KG1 (cell line): ENCODE measurements around the gene SCUBE3.
A peak's percentile ranks its signal among the peaks of the same experiment; 100 is the strongest.

ENCODE experiments used
- DNase-seq: peaks from one replicate; lab custom pipeline; 2025; lab: John Stamatoyannopoulos, UW

Gene SCUBE3

DNA sequence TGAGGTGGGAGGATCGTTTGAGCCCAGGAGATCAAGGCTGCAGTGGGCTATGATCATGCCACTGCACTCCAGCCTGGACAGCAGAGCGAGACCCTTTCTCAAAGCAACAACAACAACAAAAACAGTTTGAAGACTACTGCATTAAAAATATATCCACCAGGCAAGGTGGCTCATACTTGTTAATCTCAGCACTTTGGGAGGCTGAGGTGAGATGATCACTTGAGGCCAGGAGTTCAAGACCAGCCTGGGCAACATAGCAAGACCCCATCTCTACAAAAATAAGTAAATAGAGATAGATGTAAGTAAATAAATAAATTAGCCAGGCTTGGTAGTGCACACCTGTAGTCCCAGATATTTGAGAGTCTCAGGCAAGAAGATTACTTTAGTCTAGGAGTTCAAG, 58.2 kb downstream of the SCUBE3 start:
- DNase-seq = no peak

DNA sequence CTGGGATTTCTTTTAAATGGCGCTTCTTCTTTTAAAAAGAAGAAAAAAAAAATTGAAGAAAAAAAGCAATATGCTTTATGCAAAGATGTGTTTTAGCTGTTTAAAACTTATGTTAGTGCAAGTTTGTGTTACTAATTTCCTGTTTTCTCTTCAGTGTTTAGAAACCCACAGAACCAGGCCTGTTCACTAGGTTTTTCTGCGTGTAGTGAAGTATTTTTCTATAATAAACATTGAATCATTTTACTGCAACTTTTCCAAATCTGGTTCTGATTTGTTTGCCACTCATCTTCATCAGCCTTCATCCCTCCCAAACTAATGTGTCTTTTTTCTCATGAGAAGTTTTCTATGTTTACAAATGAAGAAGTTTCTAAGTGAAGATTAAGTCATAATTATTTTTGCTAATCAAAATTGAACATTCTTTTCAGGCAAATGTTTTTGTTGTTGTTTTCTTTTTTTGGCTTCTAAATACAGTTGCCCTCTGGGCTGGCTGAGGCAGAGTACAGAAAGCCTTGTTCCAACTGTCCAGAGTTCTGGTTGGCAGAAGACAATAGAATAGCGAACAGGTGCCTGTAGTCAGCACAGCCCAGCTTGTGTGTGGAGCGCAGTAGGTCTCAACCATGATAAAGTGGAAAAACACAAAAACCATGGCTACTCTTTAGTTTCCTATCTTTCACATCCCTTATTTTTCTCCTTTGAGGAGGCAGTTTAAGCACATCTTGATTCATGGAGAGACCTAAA, 60.2 kb downstream of the SCUBE3 start:
- DNase-seq = no peak

DNA sequence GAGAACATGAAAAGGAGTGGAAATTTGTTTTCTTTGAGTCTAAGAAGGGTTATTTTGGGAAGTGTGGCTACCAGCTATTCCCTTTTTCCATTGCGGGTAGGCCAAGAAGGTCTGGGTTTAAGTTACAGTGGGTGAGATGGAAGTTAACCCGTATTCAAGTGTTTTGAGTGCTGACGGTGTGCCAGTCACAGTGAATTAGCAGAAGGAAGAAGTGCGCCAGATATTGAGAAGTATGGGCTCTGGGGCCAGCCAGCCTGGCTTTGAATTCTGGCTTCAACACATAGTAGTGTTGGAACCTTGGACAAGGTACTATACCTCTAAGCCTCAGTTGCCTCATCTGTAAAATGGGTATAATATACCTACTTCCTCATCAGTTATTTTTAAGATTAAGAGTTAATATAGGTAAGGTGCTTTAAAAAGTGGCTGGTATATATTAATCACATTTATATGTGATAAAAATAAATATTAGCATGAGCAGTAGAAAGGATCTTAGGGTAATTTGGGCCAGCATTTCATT, 62.0 kb downstream of the SCUBE3 start:
- no peak for DNase-seq

DNA sequence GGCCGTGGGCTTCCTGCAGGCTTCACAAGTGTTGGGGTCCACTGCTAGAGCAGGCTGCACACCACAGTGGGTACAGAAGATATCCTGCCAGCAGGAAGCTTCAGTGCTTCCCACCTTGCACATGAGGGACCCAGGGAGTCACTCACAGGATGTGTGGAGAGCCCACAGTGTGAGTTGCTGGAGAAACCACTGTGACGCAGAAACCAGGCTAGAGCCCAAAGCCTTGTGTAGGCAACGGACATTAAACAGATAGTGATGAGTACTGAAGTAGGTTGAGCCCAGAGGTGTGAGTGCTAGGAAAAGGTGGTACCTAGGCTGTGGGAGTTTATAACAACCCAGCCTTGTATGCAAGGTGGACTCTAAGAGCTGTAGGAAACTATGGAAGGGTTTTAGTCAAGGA, 65.0 kb downstream of the SCUBE3 start:
- no peak for DNase-seq

DNA sequence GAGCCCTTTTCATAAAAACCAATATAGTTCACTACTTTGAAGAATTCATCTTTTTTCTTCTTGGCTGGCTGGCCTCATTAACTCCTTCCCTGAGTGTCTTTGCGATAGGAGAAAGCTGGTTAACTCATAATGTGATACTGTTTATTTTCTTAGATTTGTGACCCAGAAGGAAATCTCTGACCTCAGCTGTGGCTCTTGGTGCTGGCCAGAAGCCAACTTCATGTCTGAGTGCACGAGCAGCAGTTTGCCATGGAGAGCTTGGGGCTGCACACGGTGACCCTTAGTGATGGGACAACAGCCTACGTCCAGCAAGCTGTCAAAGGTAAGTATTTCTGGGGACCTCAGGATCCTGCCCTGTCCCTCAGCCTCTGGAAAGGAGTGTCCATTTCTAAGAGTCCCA, 67.1 kb downstream of the SCUBE3 start:
- no peak for DNase-seq

DNA sequence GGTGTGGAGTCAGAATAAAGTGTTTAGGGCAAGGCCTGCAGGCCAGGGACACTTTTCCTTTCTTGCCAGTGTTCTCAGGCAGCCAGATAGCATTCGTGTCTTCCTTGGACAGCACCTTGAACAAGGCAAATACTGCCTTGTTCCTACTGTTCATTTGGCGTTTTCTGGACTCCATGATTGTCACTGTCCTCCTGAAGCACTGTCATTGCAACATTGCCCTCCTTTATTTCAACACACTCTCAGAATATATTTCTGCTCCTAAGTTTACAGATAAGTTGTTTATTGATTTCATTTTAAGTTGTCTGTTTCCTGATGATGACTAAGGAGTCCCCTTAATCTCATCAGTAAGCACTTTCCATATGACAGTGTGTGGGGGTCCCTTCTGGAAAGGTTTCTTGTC, 68.7 kb downstream of the SCUBE3 start:
- no peak for DNase-seq

DNA sequence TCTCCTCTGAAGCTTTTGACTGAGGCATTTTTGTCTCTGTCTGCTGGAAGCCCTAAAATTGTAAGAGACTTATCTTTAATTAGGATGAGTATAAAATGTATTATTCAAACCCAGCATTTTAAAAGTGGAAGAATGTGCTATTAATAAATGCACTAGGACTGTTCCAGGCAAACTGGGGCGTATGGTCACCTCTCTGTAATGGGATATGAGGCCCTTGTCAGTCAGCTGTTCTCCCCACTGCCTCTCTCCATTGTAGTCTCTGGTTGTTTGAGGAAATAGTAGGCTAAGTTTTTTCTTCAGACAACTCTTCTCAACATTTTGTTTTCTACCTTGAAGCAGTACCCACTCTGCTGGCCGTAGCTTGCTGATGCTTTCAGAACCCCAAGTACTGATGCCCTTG, 69.6 kb downstream of the SCUBE3 start:
- no peak for DNase-seq

DNA sequence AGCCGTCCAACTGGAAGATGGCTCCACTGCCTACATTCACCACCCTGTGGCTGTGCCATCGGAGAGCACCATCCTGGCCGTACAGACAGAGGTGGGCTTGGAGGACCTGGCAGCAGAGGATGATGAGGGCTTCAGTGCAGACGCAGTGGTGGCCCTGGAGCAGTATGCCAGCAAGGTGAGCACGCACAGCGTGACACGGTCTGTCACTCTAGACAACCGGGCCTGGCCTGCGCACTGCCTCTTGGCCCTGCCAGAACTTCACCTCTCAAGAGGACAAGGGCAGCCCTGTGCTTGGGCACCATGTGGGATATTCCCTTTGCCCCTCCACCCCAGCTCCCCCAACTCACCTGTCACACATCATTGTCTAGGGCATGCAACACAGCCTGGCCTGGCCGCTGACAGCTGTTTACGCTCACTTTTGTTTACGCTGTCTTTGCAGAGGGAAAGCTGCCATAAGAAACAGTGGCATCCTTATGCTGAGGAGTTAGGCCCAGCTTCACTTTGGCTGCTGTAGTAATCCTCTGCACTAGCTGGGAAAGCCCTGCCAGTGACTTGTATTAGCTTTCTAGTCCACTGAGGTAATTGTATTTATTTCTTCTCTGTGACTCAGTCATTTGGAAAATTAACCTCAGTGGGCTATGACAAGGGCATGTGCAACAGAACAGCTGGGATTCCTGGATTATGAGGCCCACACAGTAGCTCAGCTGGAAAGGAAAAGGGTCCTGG, 74.1 kb downstream of the SCUBE3 start:
- no peak for DNase-seq

DNA sequence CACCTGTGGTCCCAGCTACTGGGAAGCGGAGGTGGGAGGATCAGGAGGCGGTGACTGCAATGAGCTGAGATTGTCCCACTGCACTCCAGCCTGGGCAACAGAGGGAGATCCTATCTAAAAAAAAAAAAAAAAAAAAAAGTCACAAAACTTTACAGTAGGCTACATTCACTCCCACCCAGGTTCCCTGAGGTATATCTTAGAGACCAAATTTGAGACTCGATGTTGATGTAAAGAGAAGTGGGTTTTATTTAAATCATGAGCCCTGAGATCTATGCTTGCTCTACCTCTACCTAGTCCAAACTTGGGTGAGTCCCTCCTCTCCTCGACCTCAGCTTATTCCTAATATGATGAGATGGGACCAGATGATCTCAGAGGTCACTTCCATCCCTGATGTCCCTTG, 75.1 kb downstream of the SCUBE3 start:
- no peak for DNase-seq

DNA sequence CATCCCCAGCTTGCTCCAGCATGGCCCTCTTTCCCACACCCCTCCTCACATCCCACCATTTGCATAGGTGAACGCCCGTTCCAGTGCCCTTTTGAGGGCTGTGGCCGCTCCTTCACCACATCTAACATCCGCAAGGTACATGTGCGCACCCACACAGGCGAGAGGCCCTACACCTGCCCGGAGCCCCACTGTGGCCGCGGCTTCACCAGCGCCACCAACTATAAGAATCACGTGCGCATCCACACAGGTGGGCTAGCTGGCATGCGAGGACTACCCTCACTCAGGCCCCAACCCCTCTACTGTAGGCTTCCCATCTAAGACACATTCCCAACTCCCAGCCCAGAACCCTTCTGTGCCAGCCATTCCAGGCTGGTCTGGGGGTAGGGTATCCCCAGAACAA, 77.7 kb downstream of the SCUBE3 start:
- DNase-seq = no peak

DNA sequence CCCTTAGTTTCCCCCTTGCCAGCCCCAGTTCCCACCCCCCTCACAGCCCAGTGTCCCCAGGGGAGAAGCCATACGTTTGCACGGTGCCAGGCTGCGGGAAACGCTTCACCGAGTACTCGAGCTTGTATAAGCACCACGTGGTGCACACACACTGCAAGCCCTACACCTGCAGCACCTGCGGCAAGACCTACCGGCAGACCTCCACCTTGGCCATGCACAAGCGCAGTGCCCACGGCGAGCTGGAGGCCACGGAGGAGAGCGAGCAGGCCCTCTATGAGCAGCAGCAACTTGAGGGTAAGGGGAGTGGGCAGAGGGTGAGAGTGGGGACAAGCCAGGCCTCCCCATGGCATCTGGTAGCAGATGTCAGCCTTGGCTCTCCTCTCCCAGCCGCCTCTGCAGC, 78.7 kb downstream of the SCUBE3 start:
- DNase-seq = no peak

DNA sequence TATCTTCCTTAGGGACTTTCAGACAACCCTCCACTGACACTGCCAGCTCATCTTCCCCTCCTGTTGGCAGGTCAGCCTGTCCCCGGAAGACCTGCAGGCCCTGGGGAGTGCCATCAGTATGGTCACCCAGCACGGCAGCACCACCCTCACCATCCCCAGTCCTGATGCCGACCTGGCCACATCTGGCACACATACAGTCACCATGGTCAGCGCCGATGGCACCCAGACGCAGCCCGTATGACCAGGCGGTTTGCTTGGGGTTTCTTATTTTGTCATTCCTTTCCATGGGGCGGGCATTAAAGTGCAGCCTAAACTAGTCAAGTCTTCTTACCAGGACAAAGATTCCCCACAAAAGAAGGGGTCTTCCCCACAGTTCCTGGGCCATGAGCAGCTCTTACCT, 79.9 kb downstream of the SCUBE3 start:
- DNase-seq = no peak

DNA sequence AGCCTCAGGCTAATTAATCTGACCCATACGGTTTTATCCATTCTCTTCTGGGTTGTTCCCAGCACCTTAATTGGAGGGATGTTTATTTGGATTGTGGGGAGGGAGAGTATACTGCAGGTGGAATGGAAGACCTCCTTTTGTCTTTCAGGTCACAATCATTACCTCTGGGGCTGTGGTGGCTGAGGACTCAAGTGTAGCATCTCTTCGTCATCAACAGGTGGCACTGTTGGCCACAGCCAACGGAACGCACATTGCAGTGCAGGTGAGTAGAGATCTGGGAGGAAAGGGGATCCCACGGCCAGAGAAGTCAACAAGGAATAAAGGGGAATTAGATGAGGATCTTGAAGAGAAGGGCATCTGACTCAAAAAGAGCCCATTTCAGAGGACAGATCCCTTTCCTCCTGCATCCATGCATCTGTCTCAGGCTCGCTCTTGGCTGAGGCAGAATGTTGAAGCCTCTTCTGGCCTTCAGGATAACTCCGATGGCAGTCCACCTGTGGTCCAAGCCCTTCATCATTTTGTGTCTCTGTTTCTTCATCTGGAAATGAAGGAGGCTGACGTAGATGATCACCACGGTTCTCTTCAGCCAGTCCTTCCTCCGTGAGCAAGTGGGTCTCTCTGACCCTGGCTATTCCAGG, 80.7 kb downstream of the SCUBE3 start:
- no peak for DNase-seq

DNA sequence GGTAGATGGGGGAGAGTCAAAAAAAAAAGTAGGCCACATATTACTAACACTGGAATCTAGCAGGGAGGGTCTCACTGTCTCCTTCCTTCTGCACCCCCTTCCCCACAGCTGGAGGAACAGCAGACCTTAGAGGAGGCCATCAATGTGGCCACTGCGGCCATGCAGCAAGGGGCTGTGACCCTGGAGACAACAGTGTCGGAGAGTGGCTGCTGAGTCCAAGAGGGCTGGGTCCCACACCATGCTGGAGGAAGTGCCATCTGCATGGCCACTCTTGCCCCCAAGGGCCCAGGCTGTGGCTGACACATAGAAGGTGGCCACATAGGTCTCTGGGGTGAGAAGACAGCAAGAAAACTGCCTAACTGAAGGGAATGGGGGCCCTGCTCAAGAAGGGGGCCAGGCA, 81.3 kb downstream of the SCUBE3 start:
- DNase-seq = no peak

DNA sequence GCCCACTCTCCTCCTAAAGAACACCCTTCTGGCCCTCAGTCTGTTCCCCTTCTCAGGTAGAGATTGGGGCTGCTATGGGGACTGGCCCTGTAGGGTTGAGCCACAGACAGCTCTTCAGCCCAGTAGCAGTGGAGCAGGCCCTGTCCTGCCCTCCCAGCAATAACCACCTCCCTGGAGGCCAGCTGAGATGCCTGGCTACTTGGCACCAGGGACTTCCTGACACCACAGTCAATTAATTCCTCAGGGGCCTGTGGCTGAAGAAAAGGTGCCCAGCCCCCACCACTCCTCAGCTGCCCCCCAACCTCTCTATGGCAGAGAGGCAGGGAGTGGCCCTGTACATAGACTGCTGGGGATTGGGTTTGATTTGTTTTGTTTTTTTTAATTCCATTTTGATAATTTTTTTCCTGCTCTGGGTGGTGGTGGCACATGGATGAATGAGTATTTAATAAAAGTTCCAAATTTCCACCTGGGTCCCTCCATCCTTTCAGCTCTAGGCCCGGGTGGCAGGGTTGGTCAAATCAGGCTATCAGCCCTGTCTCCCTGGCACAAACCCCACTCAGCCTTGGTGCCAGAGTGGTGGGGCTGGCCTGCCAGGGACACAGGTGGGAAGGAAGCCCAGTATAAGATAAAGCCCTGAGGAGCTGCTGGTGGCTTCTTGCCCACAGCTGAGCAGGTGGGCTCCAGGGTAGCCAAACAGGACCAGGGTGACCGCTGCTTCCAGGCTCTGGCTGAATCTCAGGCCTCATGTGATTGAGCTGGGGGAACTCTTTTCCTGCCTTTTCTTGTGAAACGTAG, 82.0 kb downstream of the SCUBE3 start:
- no peak for DNase-seq

DNA sequence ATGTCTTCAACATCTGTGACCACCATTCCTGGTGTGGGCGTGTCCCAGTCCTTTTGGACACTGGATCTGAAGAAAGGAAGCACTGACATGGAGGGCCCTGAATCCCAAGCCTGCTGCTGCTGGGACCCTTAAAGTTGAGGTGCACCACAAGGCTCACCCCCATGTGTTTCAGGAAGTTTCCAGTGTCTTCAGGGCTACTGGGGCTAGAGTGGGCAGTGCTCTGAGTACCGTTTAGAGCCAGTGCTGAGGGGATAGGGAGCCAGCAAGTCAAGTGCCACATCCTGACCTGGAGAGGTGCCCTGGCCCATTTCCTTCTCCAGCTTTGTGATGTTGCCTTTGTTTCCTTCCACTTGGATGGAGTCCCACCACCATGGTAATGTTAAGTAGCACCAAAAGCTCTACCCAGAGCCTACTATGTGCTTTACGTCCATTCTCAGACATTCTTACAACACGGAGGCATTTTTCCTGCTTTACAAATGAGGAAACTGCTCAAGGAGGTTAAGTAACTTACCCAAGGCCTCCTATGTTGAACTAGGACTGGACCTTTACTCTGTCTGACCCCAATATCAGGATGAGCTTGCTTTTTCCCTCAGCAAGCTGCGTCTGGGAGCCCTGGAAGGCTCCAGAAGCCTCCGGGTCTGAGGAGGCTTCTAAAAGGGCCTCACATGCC, 83.3 kb downstream of the SCUBE3 start:
- no peak for DNase-seq

DNA sequence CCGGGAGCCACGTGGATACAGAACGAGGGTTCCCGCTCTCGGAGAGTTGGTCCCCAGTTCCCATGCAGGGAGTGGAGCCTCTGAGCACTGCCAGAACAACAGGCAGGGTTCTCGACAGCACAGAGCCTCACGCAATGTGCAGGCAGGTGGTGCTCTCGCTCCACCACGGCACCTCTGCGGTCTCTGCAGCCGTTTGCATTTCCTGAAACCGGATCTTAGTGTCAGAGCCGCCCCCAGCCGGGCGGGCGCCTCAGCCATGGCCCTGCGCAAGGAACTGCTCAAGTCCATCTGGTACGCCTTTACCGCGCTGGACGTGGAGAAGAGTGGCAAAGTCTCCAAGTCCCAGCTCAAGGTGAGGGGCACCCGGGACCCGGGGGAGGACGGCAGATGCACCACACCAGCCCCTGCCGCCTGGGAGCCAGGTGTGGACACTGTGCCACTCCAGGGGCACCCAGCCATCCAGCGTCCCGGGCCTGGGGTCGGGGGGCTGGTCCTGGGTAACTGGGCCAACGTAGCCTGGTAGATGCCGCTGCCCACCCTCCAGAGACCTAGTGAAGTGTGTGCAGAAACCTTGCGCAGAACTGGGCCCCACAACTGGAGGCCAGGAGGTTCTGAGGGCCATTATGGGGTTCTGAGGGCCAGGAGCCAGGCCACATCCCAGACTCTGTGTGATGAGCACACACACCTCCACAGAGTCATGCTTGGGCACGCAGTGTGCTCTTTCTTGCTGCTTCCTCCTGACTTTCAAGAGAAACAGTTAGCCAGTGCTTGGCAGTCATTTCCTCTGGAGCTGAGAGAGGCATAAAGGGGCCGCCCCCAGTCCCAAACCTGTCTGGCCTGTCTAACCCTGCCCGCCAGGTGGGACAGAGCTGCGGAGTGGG, 84.1 kb downstream of the SCUBE3 start, which contains the start of gene DEF6:
DEF6 (plus strand) TSS at position 218 of the 881 bp plus-strand sequence; CDS start at position 257, 39 bp downstream.
- peak; percentile 82 for DNase-seq

DNA sequence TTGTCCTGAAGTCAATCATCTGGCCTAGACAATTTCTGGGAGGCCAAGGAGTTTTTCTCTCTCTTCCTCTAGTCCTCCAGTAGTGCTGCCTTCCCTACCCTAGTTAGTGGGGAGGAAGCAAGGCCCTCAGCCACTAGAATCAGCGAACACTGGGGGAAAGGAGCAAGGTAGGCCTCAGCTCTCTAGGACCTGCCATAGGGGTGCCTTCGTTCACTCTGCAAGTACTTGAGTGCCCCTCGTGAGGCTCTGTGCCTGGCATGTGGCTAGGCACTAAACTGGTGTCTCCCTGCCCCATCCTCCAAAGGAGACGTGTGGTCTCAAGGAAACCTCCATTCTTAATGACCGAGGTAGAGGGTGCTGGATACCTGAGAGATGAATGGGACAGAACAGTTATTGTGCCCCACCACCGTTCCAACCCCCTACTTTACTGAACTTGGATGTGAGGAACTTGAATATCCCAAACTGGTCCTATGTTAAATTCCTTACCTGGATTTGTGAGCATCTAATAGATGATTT, 84.9 kb downstream of the SCUBE3 start:
- DNase-seq = no peak

DNA sequence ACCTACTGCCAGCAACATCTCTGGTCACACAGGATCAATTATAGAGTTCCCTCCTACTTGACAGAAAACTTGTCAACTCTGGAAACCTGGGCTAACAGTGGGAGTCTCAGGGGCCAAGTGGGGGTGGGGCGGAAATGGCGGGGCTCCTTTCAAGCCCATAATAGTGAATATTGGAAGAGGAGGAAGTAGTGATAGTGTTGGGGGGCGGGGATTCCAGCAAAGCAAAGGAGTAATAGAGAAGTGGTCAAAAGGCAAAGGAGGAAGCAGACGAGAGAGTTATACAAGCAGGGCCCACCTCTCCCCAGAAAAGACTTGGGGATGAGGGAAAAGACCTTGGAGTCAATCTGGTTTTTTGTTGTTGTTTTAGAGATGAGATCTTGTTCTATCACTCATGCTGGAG, 85.9 kb downstream of the SCUBE3 start:
- peak; percentile 49 for DNase-seq

DNA sequence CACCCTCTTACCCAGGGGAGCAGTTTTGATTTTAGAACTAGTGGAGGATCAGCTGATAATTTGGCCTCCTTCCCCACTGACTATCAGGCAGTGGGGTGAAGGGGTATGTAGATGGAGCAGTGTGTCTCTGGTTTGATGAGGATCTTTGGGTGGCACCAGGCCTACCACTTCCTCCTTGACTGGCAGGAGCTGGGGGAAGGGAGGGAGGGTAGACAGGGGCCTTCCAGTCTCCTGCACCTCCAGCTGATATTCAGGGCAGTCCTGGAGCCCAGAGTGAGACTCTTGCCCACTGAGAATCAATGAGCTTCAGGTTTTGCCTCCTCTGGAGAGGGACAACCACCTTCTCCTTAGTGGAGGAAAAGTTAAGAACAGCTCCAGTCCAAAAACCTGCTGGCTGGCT, 87.1 kb downstream of the SCUBE3 start:
- no peak for DNase-seq
